ENCODE data around the gene UBE4B. TPM values are rescaled to one million over a fixed set of nuclear protein-coding genes. Genes with fewer than 3 reads are reported as not detected.
A peak's percentile ranks its signal among the peaks of the same experiment; 100 is the strongest.
"Not testable (repeated sequence)": the region's sequence is repeated elsewhere in the genome, so short reads cannot be mapped to it uniquely, and the experiment has no call there.

Gene UBE4B
- total RNA-seq, 1 experiment from 2014 or later: 33.5 TPM

GRCh38 chr1:10070206-10070605, 37.4 kb downstream of the UBE4B start:
- DNase-seq (ENCODE audit: low read depth): no peak

DNA sequence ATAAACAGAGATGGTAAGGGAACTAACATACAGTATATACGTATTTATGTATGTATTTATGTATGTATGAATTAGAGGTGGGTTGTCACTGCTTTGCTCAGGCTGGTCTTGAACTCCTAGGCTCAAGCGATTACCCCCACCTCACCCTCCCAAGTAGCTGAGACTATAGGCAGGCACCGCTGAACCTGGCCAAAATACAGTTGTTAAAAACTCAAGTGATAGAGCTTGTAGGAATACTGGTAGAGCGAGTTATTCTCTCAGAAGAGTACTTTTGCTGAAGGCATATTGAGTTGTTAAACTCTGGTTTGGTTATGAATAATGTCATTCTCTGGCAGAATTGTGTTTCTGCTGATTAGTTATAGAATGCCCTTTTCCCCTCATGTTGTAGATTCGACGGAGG, 38.9 kb downstream of the UBE4B start:
- DNase-seq (ENCODE audit: low read depth): no peak

GRCh38 chr1:10073371-10073770, 40.6 kb downstream of the UBE4B start:
- not testable (repeated sequence) for DNase-seq (ENCODE audit: low read depth)

GRCh38 chr1:10074059-10074851, 41.5 kb downstream of the UBE4B start:
- peak; percentile 98 for DNase-seq (ENCODE audit: low read depth)

DNA sequence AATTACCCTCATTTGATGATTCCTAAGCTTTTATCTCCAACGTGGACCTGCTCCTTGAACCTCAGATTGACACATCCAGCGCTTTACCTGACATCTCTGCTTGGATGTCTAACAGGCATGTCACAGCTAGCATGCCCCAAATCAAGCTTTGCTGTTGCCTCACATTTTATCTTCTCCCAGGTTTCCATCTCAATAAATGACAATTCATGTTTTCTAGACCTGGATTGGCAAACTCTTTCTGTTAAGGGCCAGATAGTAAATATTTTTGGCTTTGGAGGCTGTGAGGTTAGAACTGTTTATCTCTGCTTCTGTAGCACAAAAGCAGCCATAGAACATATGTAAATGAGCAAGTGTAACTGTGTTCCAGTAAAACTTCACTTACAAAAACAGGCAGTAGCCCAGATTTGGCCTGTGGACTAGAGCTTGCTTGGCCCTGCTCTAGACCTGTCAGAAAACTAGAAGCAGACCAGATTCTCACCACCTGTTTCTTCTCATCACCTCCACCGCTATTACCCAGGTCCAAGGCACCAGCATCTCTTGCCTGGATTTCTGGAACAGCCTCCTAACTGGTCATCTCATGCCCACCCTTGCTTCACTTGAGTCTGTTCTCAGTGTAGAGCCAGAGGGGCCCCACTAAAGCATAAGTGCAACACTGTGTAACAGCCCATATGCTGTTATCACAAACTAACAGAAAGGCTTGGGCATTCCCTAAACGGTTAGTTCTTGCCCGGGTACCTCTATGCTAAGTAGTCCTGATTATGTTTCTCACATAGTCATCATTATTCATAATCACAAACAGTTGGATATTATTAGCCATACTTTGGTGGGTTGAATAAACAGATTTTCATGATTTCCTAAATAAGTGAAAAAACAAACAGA, 42.3 kb downstream of the UBE4B start:
- DNase-seq (ENCODE audit: low read depth): peak; percentile 7

- DNase-seq (ENCODE audit: low read depth): no peak
Observed at GRCh38 chr1:10075732-10076131, 43.0 kb downstream of the UBE4B start.

DNA sequence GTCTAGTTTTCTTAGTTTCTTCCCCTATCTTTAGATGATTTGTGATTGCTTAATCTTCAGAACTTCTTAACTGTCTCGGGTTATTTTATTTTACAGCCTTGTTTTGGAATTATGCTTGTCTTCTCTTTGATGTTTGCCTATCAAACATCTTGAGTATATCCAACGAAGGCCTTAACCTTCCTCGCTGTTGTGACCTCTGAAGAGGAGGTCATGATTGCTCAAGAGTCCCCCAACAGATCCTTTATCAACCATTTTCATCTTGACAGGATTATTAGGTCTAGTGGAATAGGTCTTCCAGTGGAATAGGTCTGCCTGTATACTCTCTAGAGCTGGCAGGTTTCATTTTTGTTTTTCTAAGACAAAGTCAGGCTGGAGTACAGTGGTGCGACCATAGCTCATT, 45.7 kb downstream of the UBE4B start:
- DNase-seq (ENCODE audit: low read depth): no peak

DNA sequence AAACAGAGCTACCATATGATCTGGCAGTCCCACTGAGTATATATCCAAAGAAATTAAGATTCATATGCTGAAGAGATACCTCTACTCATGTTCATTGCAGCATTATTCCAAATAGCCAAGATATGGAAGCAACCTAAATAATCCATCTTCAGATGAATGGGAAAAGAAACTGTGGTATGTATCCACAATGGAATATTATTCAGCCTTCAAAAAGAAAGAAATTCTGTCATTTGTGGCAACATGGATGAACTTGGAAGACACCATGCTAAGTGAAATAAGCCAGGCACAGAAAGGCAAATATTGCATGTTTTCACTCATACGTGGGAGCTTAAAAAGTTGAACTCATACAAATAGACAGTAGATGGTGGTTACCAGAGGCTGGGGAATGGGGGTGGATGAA, 47.8 kb downstream of the UBE4B start:
- no peak for DNase-seq (ENCODE audit: low read depth)

DNA sequence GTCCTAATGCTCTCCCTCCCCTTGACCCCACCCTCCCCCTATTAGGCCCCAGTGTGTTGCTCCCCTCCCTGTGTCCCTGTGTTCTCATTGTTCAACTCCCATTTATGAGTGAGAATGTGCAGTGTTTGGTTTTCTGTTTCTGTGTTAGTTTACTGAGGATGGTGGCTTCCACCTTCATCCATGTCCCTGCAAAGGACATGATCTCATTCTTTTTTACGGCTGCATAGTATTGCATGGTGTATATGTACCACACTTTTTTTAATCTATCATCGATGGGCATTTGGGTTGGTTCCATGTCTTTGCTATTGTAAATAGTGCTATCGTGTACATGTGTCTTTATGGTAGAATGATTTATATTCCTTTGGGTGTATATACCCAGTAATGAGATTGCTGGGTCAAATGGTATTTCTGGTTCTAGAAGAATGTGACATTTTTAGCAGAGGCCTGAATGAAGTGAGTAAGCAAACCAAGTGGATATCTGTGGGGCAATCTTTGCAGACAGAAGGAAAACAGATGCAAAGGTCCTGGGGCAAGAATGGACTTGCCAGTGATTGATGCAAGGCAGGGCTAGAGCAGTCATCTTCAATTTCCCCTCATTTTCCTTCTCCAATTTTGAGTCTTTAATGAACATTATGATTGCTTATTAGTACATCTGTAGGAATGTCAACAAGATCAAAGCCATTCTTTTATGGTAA, 50.2 kb downstream of the UBE4B start:
- DNase-seq (ENCODE audit: low read depth): peak; percentile 46

- no peak for DNase-seq (ENCODE audit: low read depth)
Observed at GRCh38 chr1:10084045-10084444, 51.3 kb downstream of the UBE4B start.

- DNase-seq (ENCODE audit: low read depth): no peak
Observed at GRCh38 chr1:10085076-10085475, 52.3 kb downstream of the UBE4B start.

DNA sequence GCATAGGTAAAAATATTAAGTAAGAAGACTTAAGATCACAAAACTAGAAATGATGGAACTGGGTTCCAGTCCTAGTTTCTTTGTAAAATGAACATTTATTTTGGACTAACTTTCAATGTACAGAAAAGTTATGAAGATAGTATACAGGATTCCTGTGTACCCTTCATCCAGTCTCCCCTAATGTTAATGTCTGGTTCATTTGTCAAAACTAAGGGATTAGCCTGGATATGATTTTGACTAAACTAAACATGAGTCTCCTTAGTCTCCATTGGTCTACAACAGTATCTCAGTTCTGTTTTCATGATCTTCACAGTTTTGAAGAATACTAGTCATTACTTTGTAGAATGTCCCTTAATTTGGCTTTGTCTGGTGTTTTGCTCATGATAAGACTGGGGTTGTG, 54.5 kb downstream of the UBE4B start:
- DNase-seq (ENCODE audit: low read depth): no peak

- no peak for DNase-seq (ENCODE audit: low read depth)
Observed at GRCh38 chr1:10101929-10102328, 69.2 kb downstream of the UBE4B start.

DNA sequence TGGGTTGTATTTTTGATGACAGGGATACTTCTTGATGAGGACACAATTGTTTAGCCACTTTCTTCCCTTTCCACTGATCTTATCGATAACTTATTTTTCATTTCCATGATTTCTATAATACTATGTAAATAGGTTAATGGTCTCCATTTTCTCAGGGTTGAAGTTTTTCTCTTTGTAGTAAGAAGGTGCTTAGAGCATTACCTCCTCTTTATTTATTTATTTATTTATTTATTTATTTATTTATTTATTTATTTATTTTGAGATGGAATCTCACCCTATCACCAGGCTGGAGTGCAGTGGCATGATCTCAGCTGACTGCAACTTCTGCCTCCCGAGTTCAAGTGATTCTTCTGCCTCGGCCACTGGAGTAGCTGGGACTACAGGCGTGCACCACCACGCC, 70.4 kb downstream of the UBE4B start:
- no peak for DNase-seq (ENCODE audit: low read depth)

DNA sequence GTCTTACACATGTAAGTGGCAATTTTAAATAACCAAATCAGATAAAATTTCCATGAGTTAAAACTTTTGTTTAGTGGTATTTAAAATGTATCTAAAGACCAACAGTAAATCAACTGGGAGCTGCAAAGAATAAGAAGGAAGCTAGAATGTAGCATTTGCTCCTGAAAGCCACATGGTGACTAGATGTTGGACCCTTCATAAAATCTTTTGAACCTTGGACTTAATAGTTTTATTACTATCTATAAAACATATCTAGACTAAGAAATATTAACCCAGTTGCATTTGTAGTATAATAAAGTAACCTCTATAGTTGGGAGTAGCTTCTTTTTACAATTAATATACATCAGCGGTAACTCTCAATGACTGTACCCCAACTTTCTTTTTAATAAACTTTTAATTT, 72.1 kb downstream of the UBE4B start:
- DNase-seq (ENCODE audit: low read depth): no peak

- DNase-seq (ENCODE audit: low read depth): no peak
Observed at GRCh38 chr1:10105484-10105883, 72.7 kb downstream of the UBE4B start.

GRCh38 chr1:10106241-10106640, 73.5 kb downstream of the UBE4B start:
- no peak for DNase-seq (ENCODE audit: low read depth)

DNA sequence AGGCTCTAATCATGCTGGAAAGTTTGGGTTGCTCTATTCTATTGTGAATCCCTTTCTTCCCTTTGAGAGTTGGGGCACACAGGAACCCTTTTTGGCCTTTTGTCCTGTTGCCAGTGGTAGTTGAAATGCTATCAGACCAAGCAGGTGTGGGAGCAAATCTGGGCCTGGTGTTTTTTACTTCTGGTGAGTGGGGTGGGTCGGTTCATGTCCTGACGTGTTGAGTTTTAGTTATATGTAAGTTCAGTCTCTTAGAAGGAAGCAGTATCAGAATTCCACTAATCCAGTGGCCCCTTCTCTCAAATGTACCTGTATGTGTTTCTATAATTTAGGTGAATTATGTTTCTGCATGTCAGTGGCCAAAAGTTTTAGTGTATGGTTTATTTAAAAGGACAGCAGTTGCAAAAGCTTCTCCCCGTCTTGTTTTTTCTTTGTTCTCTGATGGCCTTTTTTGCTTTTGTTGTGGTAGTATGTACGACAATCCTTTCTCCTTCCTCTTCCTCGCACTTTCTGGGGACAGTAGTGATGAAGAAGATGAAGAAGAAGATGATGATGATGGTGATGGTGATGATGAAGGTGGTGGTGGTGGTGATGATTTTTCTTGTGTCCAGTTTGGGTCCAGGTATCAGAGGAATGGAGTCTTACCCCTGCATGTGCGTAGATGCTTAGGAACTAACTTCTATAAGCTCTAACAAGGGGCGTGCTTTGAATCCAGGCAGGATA, 74.2 kb downstream of the UBE4B start:
- no peak for DNase-seq (ENCODE audit: low read depth)

- DNase-seq (ENCODE audit: low read depth): not testable (repeated sequence)
Observed at GRCh38 chr1:10107476-10107847, 74.7 kb downstream of the UBE4B start.

- DNase-seq (ENCODE audit: low read depth): peak; percentile 92
Observed at GRCh38 chr1:10108134-10108663, 75.4 kb downstream of the UBE4B start.

GRCh38 chr1:10108948-10109708, 76.4 kb downstream of the UBE4B start:
- DNase-seq (ENCODE audit: low read depth): no peak

All from RPMI7951 (cell line).